Ovary (tissue), 3 donors: ENCODE measurements around the gene ROBO2.

Experiments
- CTCF ChIP-seq, 3 donors: fragments of 450-650 bp in 2 of 3; fragments of 200-600 bp in 1 of 3; IDR thresholded peaks; one replicate each; pipeline versions ENCODE4 v1.5.1 to v1.8.0; 2016 to 2022; ENCODE audit warnings: antibody characterized with exemption in 3 of 3, mild to moderate bottlenecking in 1 of 3
- EP300 ChIP-seq: sonication (generic); formaldehyde crosslinking; IDR thresholded peaks from one replicate; pipeline ENCODE4 v1.6.1; 2017; ENCODE audit warnings: antibody characterized with exemption
- POLR2A ChIP-seq: fragments of 450-650 bp; IDR thresholded peaks from one replicate; pipeline ENCODE4 v1.6.1; 2017; ENCODE audit warnings: antibody characterized with exemption, mild to moderate bottlenecking, moderate library complexity
- donor health status: DM: no; HTN: no; CAD: no.

GRCh38 chr3:77247061-77247460, 207.2 kb downstream of the ROBO2 start:
- TF ChIP-seq CTCF (IDR thresholded peaks at IDR 0.05) (no peak), POLR2A (no peak), EP300 (no peak)
